Right lobe of liver (tissue), 6 donors: ENCODE measurements around the gene PBX4. TPM values are rescaled to one million over a fixed set of nuclear protein-coding genes. Genes with fewer than 3 reads are reported as not detected.

ENCODE experiments used
- ATAC-seq, 4 donors: fragments of 200-7000 bp; cut with Tn5 transposase; one replicate each; pipeline ENCODE4 v1.9.1; 2020; ENCODE audit warnings: mild to moderate bottlenecking in 4 of 4, moderate library complexity in 4 of 4
- DNase-seq, 3 donors: peaks; one replicate each; pipeline ENCODE4 v3.0.0-alpha.2; 2020
- H3K27ac ChIP-seq, 3 donors: fragments of 200-600 bp; one replicate each; pipeline ENCODE4 v1.8.0; 2022
- H3K27me3 ChIP-seq, 2 donors: fragments of 200-600 bp; one replicate each; pipeline ENCODE4 v1.8.0; 2022
- H3K36me3 ChIP-seq, 4 donors: fragments of 200-600 bp; sonication (generic) in 1 of 4; one replicate each; pipeline versions ENCODE4 v1.5.1 to v1.8.0; 2017 to 2022; ENCODE audit warnings: control low read depth in 1 of 4
- H3K4me1 ChIP-seq, 4 donors: fragments of 200-600 bp; sonication (generic) in 1 of 4; one replicate each; pipeline versions ENCODE4 v1.5.1 to v1.8.0; 2017 to 2022; ENCODE audit warnings: control low read depth in 1 of 4
- H3K4me3 ChIP-seq, 3 donors: fragments of 200-600 bp; one replicate each; pipeline ENCODE4 v1.8.0; 2022
- H3K9me3 ChIP-seq, 4 donors: fragments of 200-600 bp; sonication (generic) in 1 of 4; one replicate each; pipeline versions ENCODE4 v1.5.1 to v1.8.0; 2017 to 2022; ENCODE audit warnings: control low read depth in 1 of 4
- POLR2A ChIP-seq: fragments of 450-650 bp; IDR thresholded peaks from one replicate; pipeline ENCODE4 v1.6.1; 2017; ENCODE audit warnings: antibody characterized with exemption, mild to moderate bottlenecking
- WGBS: methylation state at CpG from one replicate; pipeline ENCODE4 v1.1.6; 2018; ENCODE audit warnings: low coverage, low lambda C conversion rate; ENCODE audit not compliant: insufficient coverage; ENCODE audit errors: missing lambda C conversion rate; 5-methylcytosine and 5-hydroxymethylcytosine counted together
- intact Hi-C, 2 donors: fragments of 100-400 bp; cut with DNase I; formaldehyde crosslinking; loops; one replicate each; pipeline versions ENCODE4 v1.11.2 to v1.14.1; 2022
- total RNA-seq, 6 experiments: library from RNA; depleted of rRNA in 2 of 6; stranded (reverse); fragments of >200 nt in 2 of 6; fragmentation: NEBNext Ultra II Directional in 3 of 6; extraction: Animal tissue kit (Norgen Biotek cat#: 25700) in 3 of 6; gene quantifications; one replicate each; pipeline versions ENCODE4 v1.1.0 to v1.2.4, GENCODE V29; 2016 to 2023
- TF ChIP-seq, protein P1 (sequence below), 4 donors: fragments of 200-600 bp in 3 of 4; fragments of 450-650 bp in 1 of 4; IDR thresholded peaks; one replicate each; pipeline versions ENCODE4 v1.5.1 to v1.8.0; 2016 to 2022; ENCODE audit warnings: antibody characterized with exemption in 4 of 4, mild to moderate bottlenecking in 2 of 4
- donor health status: DM: no; HTN: yes; CAD: no.
- donor health status: DM: no; HTN: no; CAD: no.
- donor health status: DM: no; HTN: no; CAD: no.
- donor health status: DM: no; HTN: yes; CAD: no.
- donor health status: DM: no; HTN: yes; CAD: no.

PBX4 gene
- total RNA-seq, 6 experiments from 2014 or later: 0.87 TPM; not detected in 5

DNA sequence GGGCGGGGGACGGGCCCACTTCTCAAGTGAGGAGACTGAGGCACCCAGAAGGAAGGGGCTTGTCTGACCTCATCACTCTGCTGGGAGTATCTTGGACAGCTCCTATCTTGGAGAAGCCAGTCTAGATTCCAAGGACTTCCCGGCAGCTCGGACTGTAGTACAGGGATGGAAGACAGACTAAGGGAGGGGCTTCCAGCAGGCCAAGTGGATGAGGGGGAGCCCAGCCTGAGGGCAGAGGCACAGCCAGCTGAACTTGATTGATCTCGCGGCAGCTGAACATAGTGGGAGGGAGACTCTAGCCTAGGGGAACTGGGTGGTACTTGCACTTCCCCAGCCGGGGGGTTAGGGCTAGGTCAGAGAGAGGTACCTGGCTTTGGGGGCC lies 79.7 kb downstream of the PBX4 start:
- no peak overlapping the region for H3K27ac ChIP-seq
- DNase-seq (no peak), ATAC-seq (no peak)
- H3K4me1 ChIP-seq: peaks cover 0 to 3% (median 0%) of the 10 kb centered on the region in 4 donors
- 24% methylated on average over 6 of the region's 7 CpGs for WGBS
- H3K9me3 ChIP-seq: no peaks in the 10 kb centered on the region
- H3K36me3 ChIP-seq: no peaks in the 10 kb centered on the region
- intact Hi-C loops: loop anchor here in 1 of 2 donors (5.0 kb wide), 1 partner anchor 424 kb away; no protein-coding TSS in a partner anchor
- no peak for TF ChIP-seq POLR2A
- peaks cover 0 to 6% of the 10 kb centered on the region in 2 donors for H3K27me3 ChIP-seq
- H3K4me3 ChIP-seq: no peak overlapping the region

DNA sequence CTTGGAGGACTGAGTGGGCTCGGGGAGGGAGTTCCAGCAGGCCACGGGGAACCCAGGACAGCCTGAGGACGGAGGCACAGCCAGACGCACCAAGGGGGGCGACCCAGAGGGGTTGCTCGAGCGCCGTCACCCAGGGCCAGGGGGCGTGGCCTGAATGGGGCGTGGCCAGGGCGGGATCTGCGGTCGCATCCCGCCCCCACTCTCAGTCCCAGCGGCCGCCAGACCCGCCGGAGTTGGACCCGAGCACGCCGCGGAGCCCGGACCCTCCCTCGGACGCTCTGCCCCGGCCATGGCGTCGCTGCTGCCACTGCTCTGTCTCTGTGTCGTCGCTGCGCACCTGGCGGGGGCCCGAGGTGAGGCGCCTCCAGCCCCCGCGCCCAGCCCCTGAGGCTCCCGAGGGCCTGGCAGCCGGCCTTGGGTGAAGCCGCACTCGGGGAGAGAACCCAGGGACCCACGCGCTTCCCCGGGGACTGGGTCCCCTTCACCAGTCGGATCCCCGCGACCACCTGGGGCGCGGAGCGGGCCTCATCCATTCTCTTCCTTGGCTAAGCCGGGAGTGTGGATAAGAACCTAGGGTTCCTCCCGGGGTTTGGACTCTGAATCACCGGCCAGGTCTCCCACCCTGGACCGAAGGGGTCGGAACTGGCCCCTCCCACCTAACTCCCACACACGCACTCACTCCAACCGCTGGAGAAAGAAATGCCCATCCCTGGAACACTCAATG lies 80.3 kb downstream of the PBX4 start, which contains the start of gene CILP2:
Gene CILP2, plus strand, starts transcription at position 205 of the 724 bp plus-strand sequence. Its CDS starts 85 bp downstream, at position 290.
- no peaks in the 10 kb centered on the region for H3K9me3 ChIP-seq
- TF ChIP-seq, protein P1, sequence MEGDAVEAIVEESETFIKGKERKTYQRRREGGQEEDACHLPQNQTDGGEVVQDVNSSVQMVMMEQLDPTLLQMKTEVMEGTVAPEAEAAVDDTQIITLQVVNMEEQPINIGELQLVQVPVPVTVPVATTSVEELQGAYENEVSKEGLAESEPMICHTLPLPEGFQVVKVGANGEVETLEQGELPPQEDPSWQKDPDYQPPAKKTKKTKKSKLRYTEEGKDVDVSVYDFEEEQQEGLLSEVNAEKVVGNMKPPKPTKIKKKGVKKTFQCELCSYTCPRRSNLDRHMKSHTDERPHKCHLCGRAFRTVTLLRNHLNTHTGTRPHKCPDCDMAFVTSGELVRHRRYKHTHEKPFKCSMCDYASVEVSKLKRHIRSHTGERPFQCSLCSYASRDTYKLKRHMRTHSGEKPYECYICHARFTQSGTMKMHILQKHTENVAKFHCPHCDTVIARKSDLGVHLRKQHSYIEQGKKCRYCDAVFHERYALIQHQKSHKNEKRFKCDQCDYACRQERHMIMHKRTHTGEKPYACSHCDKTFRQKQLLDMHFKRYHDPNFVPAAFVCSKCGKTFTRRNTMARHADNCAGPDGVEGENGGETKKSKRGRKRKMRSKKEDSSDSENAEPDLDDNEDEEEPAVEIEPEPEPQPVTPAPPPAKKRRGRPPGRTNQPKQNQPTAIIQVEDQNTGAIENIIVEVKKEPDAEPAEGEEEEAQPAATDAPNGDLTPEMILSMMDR (IDR thresholded peaks at IDR 0.05): no peak
- TF ChIP-seq POLR2A: no peak
- peaks cover 0 to 3% (median 0%) of the 10 kb centered on the region in 4 donors for H3K4me1 ChIP-seq
- no peaks in the 10 kb centered on the region for H3K36me3 ChIP-seq
- intact Hi-C loops: loop anchor here in 1 of 2 donors (5.0 kb wide), 1 partner anchor 424 kb away; no protein-coding TSS in a partner anchor
- 14% methylated on average over 1 of the region's 56 CpGs for WGBS
- DNase-seq (peak in 2 of 3 donors; percentile 45 to 50), ATAC-seq (peak in 2 of 4 donors; percentile 16 to 34)
- H3K27ac ChIP-seq: no peak within 1 kb of the TSS
- H3K27me3 ChIP-seq: peaks cover 0 to 6% of the 10 kb centered on the region in 2 donors
- H3K4me3 ChIP-seq: no peak within 1 kb of the TSS

- H3K36me3 ChIP-seq: no peaks in the 10 kb centered on the region
- no peak for DNase-seq
- H3K4me1 ChIP-seq: peaks cover 0 to 5% (median 0%) of the 10 kb centered on the region in 4 donors
- intact Hi-C loops: loop anchor here in 1 of 2 donors (5.0 kb wide), 1 partner anchor 425 kb away; no protein-coding TSS in a partner anchor
- no peak for ATAC-seq
- H3K27me3 ChIP-seq: peaks cover 0 to 6% of the 10 kb centered on the region in 2 donors
- H3K27ac ChIP-seq: no peak overlapping the region
- H3K9me3 ChIP-seq: no peaks in the 10 kb centered on the region
- TF ChIP-seq, protein P1 (IDR thresholded peaks at IDR 0.05): no peak
- WGBS: 31% methylated on average over 16 of the region's 59 CpGs
- no peak overlapping the region for H3K4me3 ChIP-seq
Observed at GRCh38 chr19:19537075-19538048, 81.1 kb downstream of the PBX4 start.

DNA sequence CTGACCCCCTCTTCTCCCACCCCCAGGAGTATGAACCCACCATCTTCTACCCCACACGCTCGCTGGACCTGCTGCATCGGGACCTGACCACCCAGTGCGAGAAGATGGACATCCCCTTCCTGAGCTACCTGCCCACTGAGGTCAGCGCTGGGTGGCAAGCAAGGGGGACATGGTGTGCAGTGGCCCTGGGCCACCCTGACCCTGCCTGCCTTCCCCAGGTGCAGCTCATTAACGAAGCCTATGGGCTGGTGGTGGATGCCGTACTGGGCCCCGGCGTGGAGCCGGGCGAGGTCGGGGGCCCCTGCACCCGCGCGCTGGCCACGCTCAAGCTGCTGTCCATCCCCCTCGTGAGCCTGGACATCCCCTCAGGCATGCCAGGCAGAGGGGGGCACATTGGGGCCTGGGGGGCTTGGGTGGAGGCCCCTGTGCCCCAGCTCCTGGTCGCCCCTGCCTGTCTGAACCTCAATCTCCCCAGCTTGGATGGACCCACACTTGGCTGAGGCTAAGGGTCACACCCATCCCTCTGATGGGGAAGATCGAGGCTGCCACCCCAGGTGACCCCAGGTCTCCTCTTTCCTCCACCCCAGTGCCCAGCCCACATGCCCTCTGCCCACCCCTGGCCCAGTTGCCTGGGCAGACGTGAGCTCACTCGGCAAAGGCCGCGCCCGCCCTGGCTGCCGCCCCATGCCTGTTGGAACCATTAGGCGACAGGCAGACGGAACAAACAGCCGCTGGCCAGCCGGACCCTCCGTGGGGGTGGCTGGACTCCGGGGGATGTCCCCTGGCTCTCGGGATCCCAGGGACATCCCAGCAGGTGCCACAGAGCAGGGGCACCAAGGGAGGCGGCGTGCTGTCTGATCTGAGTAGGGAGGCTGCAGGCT lies 82.9 kb downstream of the PBX4 start:
- no peak for ATAC-seq
- 80% methylated on average over 5 of the region's 34 CpGs for whole genome bisulfite sequencing
- DNase-seq: peak in 1 of 3 donors; percentile 44

More for the DNA sequence above, 82.9 kb downstream of the PBX4 start:
- Histone ChIP-seq H3K4me3 (no peak overlapping the region), H3K27me3 (peaks cover 0 to 6% of the 10 kb centered on the region in 2 donors), H3K27ac (no peak overlapping the region), H3K36me3 (no peaks in the 10 kb centered on the region), H3K9me3 (no peaks in the 10 kb centered on the region), H3K4me1 (peaks cover 0 to 6% (median 0%) of the 10 kb centered on the region in 4 donors)
- no peak for TF ChIP-seq POLR2A
- TF ChIP-seq, protein P1 (IDR thresholded peaks at IDR 0.05): no peak
- intact Hi-C loops: loop anchor here in 1 of 2 donors (5.0 kb wide), 1 partner anchor 427 kb away; no protein-coding TSS in a partner anchor
